ENCODE results near the gene CFAP410.

GRCh38 chr21:44337941-44338895, 972 bp downstream of the CFAP410 start:
- TF ChIP-seq CTCF (IDR thresholded peaks at IDR 0.05; ENCODE audit: low read length), result peak; percentile 16; the same call in 1 of the 2 replicates
- no peak for TF ChIP-seq EZH2 (optimal IDR thresholded peaks at IDR 0.05; ENCODE audit: low read depth, low read length)
- no peak for TF ChIP-seq EZH2phosphoT487 (IDR thresholded peaks at IDR 0.05; ENCODE audit: low read length)

Measured in MM.1S (cell line).